GM13977 (cell line): ENCODE data around the gene CFL2.
A peak's percentile ranks its signal among the peaks of the same experiment; 100 is the strongest.

Experiments used
- DNase-seq: peaks from one replicate; pipeline ENCODE4 v3.0.0; 2012; ENCODE audit warnings: low spot score
- CTCF ChIP-seq: IDR thresholded peaks from 2 replicates; pipeline ENCODE4 v1.5.1; 2012; ENCODE audit warnings: mild to moderate bottlenecking, control low read depth; ENCODE audit not compliant: insufficient read depth; ENCODE audit errors: extremely low read depth, missing control alignments
- in situ Hi-C: fragments of 300-500 bp; cut with MboI; formaldehyde crosslinking; loops from one replicate; pipeline ENCODE4 v1.12.0; 2022; ENCODE audit warnings: low sequenced_read_pairs, low pct_unique_long_range_greater_than_20kb, mixed read lengths, inconsistent platforms; ENCODE audit not compliant: unreplicated experiment

Gene CFL2

GRCh38 chr14:34714320-34715126 lies at the start of gene CFL2:
Gene CFL2 (minus strand): TSS chr14:34714593. CDS start chr14:34714540, 53 bp downstream.
- in situ Hi-C loops: no loop called here
- no peak for TF ChIP-seq CTCF
- peak; percentile 94 for DNase-seq

- TF ChIP-seq CTCF: peak; percentile 3
- DNase-seq: no peak
- in situ Hi-C loops: no loop called here
Measured at GRCh38 chr14:34755215-34755614, 40.8 kb upstream of the CFL2 start.

DNA sequence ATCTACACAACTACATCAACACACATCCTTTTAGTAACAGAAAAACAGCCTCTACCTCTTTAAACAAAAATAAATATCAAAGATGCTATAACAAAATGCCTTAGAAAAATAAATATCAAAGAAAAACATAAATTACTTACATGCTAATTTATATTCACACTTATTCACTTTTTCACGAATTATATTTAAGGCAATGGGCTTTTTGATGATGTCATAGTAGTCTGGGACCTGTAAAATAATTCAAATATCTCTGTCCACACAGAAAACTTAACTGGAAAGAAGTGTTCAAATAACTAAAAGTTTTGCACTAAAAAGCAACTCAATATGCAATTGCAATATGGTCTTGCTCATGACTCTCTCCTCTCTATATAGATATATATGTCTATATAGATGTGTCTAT lies 40.3 kb upstream of the CFL2 start:
- in situ Hi-C loops: no loop called here
- DNase-seq: no peak
- TF ChIP-seq CTCF: no peak

DNA sequence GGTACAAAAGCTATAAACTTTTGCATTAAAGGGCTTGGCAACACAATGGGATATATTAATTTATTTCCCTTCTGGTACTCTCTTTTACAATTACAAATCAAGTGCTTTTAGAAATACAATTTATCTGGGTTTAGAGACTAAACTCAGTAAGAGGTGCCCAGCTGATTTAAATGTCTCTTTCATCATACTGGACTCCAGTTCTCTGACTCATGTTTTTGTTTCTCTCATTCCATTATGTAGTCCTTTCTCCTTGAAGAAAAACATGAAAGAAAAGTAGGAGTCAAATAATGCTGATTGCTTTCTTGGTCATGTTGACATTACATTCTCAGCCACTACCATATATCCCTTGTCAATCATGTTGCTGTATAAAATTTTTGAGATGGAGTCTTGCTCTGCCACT lies 36.3 kb upstream of the CFL2 start:
- in situ Hi-C loops: no loop called here
- TF ChIP-seq CTCF: no peak
- no peak for DNase-seq

GRCh38 chr14:34750233-34750632 lies 35.8 kb upstream of the CFL2 start:
- no peak for DNase-seq
- in situ Hi-C loops: no loop called here

GRCh38 chr14:34749408-34749807 lies 35.0 kb upstream of the CFL2 start:
- in situ Hi-C loops: no loop called here
- TF ChIP-seq CTCF: no peak
- DNase-seq: no peak

More at GRCh38 chr14:34750233-34750632, 35.8 kb upstream of the CFL2 start:
- TF ChIP-seq CTCF: no peak
